K562 (cell line): ENCODE results near the gene RIMBP3C. TPM values are rescaled to one million over a fixed set of nuclear protein-coding genes. Genes with fewer than 3 reads are reported as not detected.

ENCODE experiments used
- BRF2 ChIP-seq: IDR thresholded peaks from 3 replicates; pipeline ENCODE4 v1.6.1; 2011; ENCODE audit warnings: borderline replicate concordance, mild to moderate bottlenecking; ENCODE audit not compliant: insufficient read length, insufficient read depth
- GMEB1 ChIP-seq: fragments of 250-450 bp; sonication (Bioruptor Pico); IDR thresholded peaks from 2 replicates; pipeline ENCODE4 v1.4.0; 2020; ENCODE audit warnings: mild to moderate bottlenecking
- MAZ ChIP-seq, 2 experiments: fragments of 450-650 bp in 1 of 2; sonication (generic) in 1 of 2; formaldehyde crosslinking; IDR thresholded peaks in 1 of 2; conservative IDR thresholded peaks in 1 of 2; 2 replicates each; pipeline versions ENCODE4 v1.4.0 to v1.5.0; 2020; ENCODE audit warnings: mild to moderate bottlenecking in 1 of 2, missing genetic modification reagents in 1 of 2
- POLR2AphosphoS2 ChIP-seq: IDR thresholded peaks from 2 replicates; pipeline ENCODE4 v1.6.1; 2012; ENCODE audit warnings: low read length, improper control_type of control experiment
- RBM14 ChIP-seq: fragments of 200-400 bp; formaldehyde crosslinking; IDR thresholded peaks from 2 replicates; pipeline ENCODE4 v1.6.1; 2018; ENCODE audit warnings: low read depth, mild to moderate bottlenecking, low read length, moderate library complexity, borderline replicate concordance; ENCODE audit not compliant: insufficient read depth
- SMAD2 ChIP-seq: fragments of 150-350 bp; IDR thresholded peaks from 2 replicates; pipeline ENCODE4 v1.6.1; 2014; ENCODE audit warnings: low read depth, mild to moderate bottlenecking, low read length
- SP1 ChIP-seq: sonication (generic); formaldehyde crosslinking; IDR thresholded peaks from 2 replicates; pipeline ENCODE4 v1.8.1; 2022; ENCODE audit warnings: mild to moderate bottlenecking, missing genetic modification reagents
- ZKSCAN1 ChIP-seq: fragments of 150-350 bp; IDR thresholded peaks from 2 replicates; pipeline ENCODE4 v1.6.1; 2016; ENCODE audit warnings: low read depth, low read length
- ZNF23 ChIP-seq: fragments of 250-450 bp; sonication (Bioruptor Pico); IDR thresholded peaks from 2 replicates; pipeline ENCODE4 v1.4.0; 2020; ENCODE audit warnings: mild to moderate bottlenecking
- ZNF24 ChIP-seq: fragments of 450-650 bp; IDR thresholded peaks from 2 replicates; pipeline ENCODE4 v1.6.1; 2016
- ZNF354B ChIP-seq: fragments of 250-450 bp; sonication (Bioruptor Pico); IDR thresholded peaks from 2 replicates; pipeline ENCODE4 v1.4.0; 2020
- ZNF408 ChIP-seq: fragments of 250-450 bp; sonication (Bioruptor Pico); IDR thresholded peaks from 2 replicates; pipeline ENCODE4 v1.4.0; 2020; ENCODE audit warnings: low read depth, mild to moderate bottlenecking, moderate library complexity
- polyA plus RNA-seq, 8 experiments: library from polyadenylated mRNA; depleted of rRNA in 4 of 8; stranded (reverse) in 5 of 8; unstranded in 3 of 8; fragments of >200 nt; fragmentation: Nextera tagmentation in 2 of 8; fragmentation: Illumina TruSeq in 1 of 8; extraction: Ambion mirVana in 2 of 8; extraction: Trizol in 1 of 8; gene quantifications; 2 replicates each; pipeline versions ENCODE4 v1.2.1 to v1.2.3, GENCODE V29; 2011 to 2014; ENCODE audit warnings: inconsistent platforms in 1 of 8, missing spikeins in 1 of 8
- total RNA-seq, 7 experiments: library from RNA; depleted of rRNA in 6 of 7; stranded (reverse); fragments of >200 nt in 6 of 7; fragmentation: Illumina TruSeq in 2 of 7; extraction: Trizol in 2 of 7; gene quantifications; 2 replicates each; pipeline versions ENCODE4 v1.2.1 to v1.2.3, GENCODE V29; 2011 to 2021; ENCODE audit warnings: low replicate concordance in 1 of 7

RIMBP3C gene
- total and polyA plus RNA-seq, 9 of the 15 experiments (the other 6 are each of a cell fraction or from before 2014, with no cell fraction given) = 0.09 to 0.98 (median 0.17) TPM; not detected in 2

- peak; percentile 100 for TF ChIP-seq SP1 (CRISPR knock-in tag)
- peak; percentile 72 for TF ChIP-seq ZNF23 (CRISPR knock-in tag)
- TF ChIP-seq BRF2 = no peak
- no peak for TF ChIP-seq ZKSCAN1
- TF ChIP-seq SMAD2 = no peak
- peak; percentile 63; the same call in 1 of the 2 replicates for TF ChIP-seq POLR2AphosphoS2
- no peak; the same call in 1 of the 2 replicates for TF ChIP-seq ZNF408
- peak in 1 of 2 experiments; percentile 100; a peak in 2 of 4 replicates for TF ChIP-seq MAZ (CRISPR knock-in tag; conservative IDR thresholded peaks at IDR 0.05 in 1 of 2, IDR thresholded peaks at IDR 0.05 in 1 of 2)
- peak; percentile 32; the same call in 1 of the 2 replicates for TF ChIP-seq ZNF354B (CRISPR knock-in tag)
- TF ChIP-seq RBM14 = peak; percentile 98
- no peak for TF ChIP-seq ZNF24
- 0 out of 2 replicates have a peak, but pooled peaks have one; percentile 59 for TF ChIP-seq GMEB1
Measured at GRCh38 chr22:21567456-21568346, 16.4 kb upstream of the RIMBP3C start, which contains the start of gene UBE2L3 (continued).
